Stimulated activated CD8-positive, alpha-beta memory T cell treated with anti-CD3 and anti-CD28 coated beads, Interleukin-7, amount 100 ng/mL, for 4 hours (primary cell): Measurements from ENCODE around the gene PRICKLE3.
A peak's percentile ranks its signal among the peaks of the same experiment; 100 is the strongest.
"Not testable (repeated sequence)": the region's sequence is repeated elsewhere in the genome, so short reads cannot be mapped to it uniquely, and the experiment has no call there.

ENCODE experiments used
- DNase-seq, 2 donors: peaks; one replicate each; pipeline ENCODE4 v3.0.0-alpha.2; 2020; ENCODE audit warnings: low read depth in 2 of 2

Gene PRICKLE3

DNA sequence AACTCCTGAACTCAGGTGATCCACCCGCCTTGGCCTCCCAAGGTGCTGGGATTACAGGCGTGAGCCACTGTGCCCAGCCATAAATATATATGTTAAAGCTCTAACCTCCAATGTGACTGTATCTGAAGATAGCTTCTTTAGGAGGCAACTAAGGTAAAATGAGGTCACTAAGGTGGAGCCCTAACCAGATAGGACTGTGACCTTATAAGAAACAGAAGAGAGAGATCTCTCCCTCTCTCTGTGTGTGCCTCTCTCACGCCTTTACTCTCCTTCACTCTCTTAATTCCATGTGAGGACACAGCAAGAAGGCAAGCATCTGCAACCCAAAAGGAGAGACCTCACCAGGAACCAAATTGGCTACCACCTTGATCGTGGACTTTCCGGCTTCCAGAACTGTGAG, 24.5 kb downstream of the PRICKLE3 start:
- DNase-seq, result no peak

GRCh38 chrX:49160908-49161307, 25.3 kb downstream of the PRICKLE3 start:
- no peak for DNase-seq

GRCh38 chrX:49157194-49157593, 29.0 kb downstream of the PRICKLE3 start:
- DNase-seq, result no peak

DNA sequence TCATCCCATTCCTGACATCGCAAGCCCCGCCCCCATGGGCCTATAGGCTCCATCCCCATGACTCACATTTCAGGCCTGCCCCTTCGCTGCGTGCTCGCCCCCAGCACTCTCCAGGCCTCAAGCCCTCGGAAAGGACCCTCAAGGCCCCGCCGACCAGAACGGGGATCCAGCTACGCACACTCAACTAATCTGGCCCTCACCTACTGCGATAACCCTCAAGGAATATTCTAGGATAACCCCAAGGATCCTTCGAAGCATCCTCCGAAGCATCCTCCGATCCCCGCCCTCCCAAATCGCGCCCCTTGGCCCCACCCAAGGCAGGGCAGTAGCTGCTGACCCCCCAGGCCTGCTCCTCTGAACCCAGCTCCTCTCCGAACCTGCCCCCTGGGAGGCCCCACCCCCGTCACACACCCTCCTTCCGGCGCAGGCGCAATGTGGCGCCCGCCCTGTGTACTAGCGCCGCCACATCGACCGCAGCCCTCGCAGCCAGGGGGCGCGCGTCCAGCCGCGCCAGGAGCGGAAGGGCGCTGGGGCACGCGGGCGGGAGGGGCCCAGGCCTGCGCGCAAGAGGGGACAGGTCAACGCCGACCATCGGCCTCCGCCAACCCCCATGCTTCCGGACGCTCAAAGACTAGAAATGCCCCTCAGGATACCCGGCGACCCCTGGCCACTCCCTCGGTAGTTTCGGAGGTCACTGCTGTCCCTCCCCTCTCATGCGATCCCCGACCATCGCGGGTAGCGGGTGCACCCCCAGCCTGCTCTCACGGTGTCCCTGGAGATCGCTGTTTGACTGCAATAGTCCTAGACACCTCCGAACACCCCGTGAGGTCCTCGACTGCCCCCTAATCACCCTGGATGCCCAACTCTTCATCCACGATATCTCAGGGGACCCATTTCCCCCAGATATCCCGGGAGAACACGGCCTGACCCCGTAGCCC, 30.0 kb downstream of the PRICKLE3 start:
- DNase-seq, result peak; percentile 69 to 78

DNA sequence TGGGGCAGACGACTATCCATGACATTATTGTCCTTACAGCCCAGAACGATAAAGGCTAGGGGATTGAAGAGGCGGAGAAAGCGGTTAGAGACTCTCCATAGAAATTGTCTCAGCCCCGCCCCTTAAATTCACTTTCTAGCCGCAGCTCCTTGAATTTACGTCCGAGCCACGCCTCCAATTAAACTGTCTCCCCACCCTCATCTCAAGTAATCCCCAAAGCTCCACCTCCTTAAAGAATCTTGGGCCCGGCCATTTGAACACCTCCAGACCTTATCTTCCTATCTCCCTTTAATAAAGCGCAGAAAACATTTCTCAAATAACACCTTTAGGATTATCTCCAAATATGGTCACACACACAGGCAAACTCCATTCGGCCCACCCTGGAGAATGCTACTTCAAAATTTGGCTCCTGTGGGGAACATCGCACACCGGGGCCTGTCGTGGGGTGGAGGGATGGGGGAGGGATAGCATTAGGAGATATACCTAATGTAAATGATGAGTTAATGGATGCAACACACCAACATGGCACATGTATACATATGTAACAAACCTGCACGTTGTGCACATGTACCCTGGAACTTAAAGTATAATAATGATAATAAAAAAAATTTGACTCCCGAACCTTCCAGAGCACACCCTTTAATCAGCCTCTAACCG, 30.8 kb downstream of the PRICKLE3 start:
- DNase-seq, result no peak

DNA sequence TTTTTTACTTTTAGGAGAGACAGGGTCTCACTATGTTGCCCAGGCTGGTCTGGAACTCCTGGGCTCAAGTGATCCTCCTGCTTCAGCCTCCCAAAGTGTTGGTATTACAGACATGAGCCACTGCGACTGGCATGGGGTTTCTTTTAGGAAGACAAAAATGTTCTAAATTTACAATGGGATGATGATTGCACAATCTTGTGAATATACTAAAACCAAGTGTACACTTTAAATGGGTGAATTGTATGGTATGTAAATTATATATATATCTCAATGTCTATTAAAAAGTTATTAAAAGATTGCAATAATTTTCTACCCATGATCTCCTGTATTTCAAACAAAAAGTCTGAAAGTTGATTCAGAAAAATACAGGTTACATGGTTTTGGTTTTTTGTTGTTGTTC, 32.7 kb downstream of the PRICKLE3 start:
- no peak for DNase-seq

GRCh38 chrX:49149291-49149690, 36.9 kb downstream of the PRICKLE3 start:
- not testable (repeated sequence) for DNase-seq

GRCh38 chrX:49148390-49149100, 37.6 kb downstream of the PRICKLE3 start:
- DNase-seq, result not testable (repeated sequence)

GRCh38 chrX:49147936-49148335, 38.2 kb downstream of the PRICKLE3 start:
- DNase-seq, result no peak

DNA sequence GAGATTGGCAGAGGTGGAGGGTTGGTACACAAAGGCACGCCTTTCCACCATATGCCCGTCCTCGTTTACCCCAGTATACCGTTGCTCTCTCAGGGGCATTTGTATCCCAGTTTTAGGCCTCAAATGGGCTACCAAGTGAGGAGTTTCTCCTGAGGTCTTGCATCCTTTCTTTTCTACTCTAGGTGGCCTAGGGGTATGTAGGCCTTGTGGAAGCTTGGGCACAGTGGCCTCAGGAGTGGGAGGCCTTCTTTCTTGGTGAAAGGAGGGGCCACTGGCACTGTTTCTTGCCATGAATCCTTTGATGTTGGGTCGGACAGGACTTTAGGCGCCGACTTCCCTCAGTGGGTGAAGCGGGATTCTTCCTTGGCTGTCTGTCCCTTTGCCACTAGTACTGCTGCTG, 38.9 kb downstream of the PRICKLE3 start:
- no peak for DNase-seq

DNA sequence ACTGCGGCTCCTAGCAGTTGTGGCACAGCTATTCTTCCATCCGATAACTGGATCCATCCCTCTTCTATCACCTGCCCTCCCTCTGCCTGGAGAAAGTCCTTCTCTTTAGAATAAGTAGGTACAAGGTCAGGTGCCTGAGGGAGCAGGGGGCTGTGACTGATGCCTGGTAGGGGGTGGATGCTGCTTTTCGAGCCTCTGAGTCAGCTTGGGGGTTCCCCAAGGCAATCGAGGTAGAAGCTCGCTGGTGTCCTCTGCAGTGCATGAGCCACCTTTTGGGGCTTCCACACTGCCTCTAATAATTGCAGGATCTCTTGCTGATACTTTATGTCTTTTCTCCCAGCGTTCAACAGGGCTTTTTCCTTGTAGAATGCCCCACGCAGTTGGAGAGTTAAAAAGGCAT, 43.0 kb downstream of the PRICKLE3 start:
- not testable (repeated sequence) for DNase-seq

DNA sequence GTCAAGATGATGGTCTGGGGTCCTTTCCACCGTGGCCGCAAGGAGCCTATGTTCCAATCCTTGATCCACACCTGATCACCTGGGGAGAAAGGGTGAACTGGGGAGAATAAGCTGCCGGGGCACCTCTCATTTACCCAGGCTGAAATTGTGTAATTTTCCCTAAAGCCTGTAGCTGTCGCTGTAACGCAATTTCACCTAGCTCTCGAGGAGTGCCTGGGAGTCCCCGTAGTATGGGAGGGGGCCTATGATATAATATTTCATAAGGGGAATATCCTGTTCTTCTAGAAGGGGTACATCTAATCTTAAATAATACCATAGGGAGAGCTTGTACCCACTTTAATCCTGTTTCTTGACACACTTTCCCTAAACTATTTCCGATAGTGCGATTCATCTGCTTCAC, 43.9 kb downstream of the PRICKLE3 start:
- DNase-seq, result not testable (repeated sequence)

GRCh38 chrX:49139713-49140112, 46.5 kb downstream of the PRICKLE3 start:
- DNase-seq, result no peak

DNA sequence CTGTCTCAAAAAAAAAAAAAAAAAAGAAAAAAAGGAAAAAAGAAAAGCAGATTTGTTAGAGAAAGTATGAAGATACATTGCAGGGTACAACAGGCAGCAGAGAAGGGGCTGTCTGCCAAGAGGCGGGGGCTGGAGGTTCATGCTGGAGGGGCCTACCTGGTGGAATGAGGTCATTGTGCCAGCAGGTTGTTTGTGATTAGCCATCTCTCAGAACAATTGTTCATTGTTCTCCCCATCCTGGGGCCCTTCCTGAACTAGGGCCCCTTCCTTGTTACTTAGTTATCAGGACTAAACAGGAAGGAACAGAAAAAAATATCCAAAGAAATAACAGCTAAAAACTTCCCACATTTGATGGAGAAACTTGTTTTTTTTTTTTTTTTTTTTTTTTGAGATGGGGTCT, 48.7 kb downstream of the PRICKLE3 start:
- DNase-seq, result no peak

DNA sequence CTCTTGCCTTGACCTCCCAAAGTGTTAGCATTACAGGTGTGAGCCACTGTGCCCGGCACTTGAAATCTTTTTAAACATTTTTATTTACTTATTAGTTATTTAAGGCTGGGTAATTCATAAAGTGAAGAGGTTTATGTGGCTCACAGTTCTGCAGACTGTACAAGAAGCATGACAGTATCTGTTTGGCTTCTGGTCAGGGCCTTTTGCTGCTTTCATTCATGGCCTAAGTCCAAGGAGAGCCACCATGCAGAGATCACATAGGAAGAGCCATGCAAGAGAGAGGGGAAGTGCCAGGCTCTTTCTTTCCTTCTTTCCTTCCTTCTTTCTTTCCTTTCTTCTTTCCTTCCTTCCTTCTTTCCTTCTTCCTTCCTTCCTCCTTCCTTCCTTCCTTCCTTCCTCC, 52.4 kb downstream of the PRICKLE3 start:
- DNase-seq, result no peak

DNA sequence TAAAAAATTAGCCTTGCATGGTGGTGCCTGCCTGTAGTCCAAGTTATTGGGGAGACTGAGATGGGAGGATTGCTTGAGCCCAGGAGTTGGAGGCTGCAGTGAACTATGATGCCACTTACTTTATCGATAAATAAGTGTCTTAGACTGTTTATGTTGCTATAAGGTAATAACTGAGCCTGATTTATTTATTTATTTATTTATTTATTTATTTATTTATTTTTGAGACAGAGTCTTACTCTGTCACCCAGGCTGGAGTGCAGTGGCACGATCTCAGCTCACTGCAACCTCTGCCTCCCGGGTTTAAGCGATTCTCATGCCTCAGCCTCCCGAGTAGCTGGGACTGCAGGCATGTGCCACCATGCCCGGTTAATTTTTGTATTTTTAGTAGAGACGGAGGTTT, 53.9 kb downstream of the PRICKLE3 start:
- DNase-seq, result not testable (repeated sequence)

GRCh38 chrX:49129427-49129826, 56.7 kb downstream of the PRICKLE3 start:
- no peak for DNase-seq

GRCh38 chrX:49127742-49128258, 58.4 kb downstream of the PRICKLE3 start:
- DNase-seq, result not testable (repeated sequence)
